K562 (cell line): ENCODE measurements around the gene KRTAP5-6. TPM values are rescaled to one million over a fixed set of nuclear protein-coding genes. Genes with fewer than 3 reads are reported as not detected.
A peak's percentile ranks its signal among the peaks of the same experiment; 100 is the strongest.

Experiments used
- ATAC-seq: fragments of 200-7000 bp; cut with Tn5 transposase; 3 replicates; pipeline ENCODE4 v1.9.1; 2020; ENCODE audit warnings: moderate library complexity
- BruUV-seq: library from RNA; stranded (reverse); fragments of 400-500 nt; replicated peaks from 2 replicates; lab custom pipeline; 2021; lab: Mats Ljungman, UMichigan
- CTCF ChIA-PET: fragments of 300-600 bp; formaldehyde crosslinking; extraction: SDS; loops from one replicate; lab custom pipeline; 2021; ENCODE audit warnings: low intra/inter-chr PET ratio; lab: Yijun Ruan, JAX
- POLR2A ChIA-PET: fragments of 300-600, 350-650 bp; sonication (Branson Sonifier 250); formaldehyde crosslinking; extraction: SDS; loops from one replicate; lab custom pipeline; 2021; ENCODE audit warnings: antibody characterized with exemption, inconsistent platforms; lab: Yijun Ruan, JAX
- DNase-seq, 4 experiments: peaks; one replicate each; pipeline versions ENCODE4 v3.0.0 to v3.0.0-alpha.2; 2011 to 2018; ENCODE audit warnings: low spot score in 3 of 4, mixed read lengths in 3 of 4; ENCODE audit errors: extremely low read depth in 1 of 4
- FAIRE-seq: peaks from 2 replicates; lab custom pipeline; 2011; peaks lifted over from hg19 to GRCh38; lab: Jason Lieb, UNC
- H2AFZ ChIP-seq: 2 replicates; pipeline ENCODE4 v1.6.0; 2011; ENCODE audit warnings: low read depth, low read length, control low read depth, inconsistent platforms
- H3K27ac ChIP-seq: fragments of 200-600 bp; 3 replicates; pipeline ENCODE4 v1.8.0; 2011; ENCODE audit warnings: low read depth, mild to moderate bottlenecking, control low read depth, inconsistent platforms, low read length, moderate library complexity, mixed read lengths; ENCODE audit errors: extremely low read depth
- H3K27me3 ChIP-seq, 2 experiments: fragments of 300-600 bp in 1 of 2; 2 replicates in 1 of 2; 3 replicates in 1 of 2; pipeline versions ENCODE4 v1.6.0 to v1.8.0; 2011; ENCODE audit warnings: inconsistent platforms in 2 of 2, low read length in 2 of 2, mild to moderate bottlenecking in 1 of 2, mixed read lengths in 1 of 2, moderate library complexity in 1 of 2; ENCODE audit not compliant: control insufficient read depth in 2 of 2, insufficient read depth in 2 of 2
- H3K36me3 ChIP-seq: fragments of 300-600 bp; 3 replicates; pipeline ENCODE4 v1.8.0; 2011; ENCODE audit warnings: mild to moderate bottlenecking, low read length, inconsistent platforms; ENCODE audit not compliant: control insufficient read depth, insufficient read depth
- H3K4me1 ChIP-seq, 2 experiments: fragments of 200-600 bp in 1 of 2; replicated peaks in 1 of 2; 2 replicates in 1 of 2; 3 replicates in 1 of 2; pipeline versions ENCODE4 v1.5.1 to v1.8.0; 2011; ENCODE audit warnings: inconsistent platforms in 2 of 2, low read length in 2 of 2, mild to moderate bottlenecking in 1 of 2, mixed read lengths in 1 of 2, moderate library complexity in 1 of 2; ENCODE audit not compliant: control insufficient read depth in 2 of 2, insufficient read depth in 2 of 2
- H3K4me2 ChIP-seq: 2 replicates; pipeline ENCODE4 v1.6.1; 2011; ENCODE audit warnings: low read length, control low read depth, inconsistent platforms, mixed read lengths; ENCODE audit not compliant: insufficient read depth
- H3K4me3 ChIP-seq: fragments of 200-600 bp; sonication (generic), shearing (Covaris generic); 2 replicates; pipeline ENCODE4 v1.5.1; 2016; ENCODE audit warnings: control low read depth, inconsistent platforms
- H3K79me2 ChIP-seq: fragments of 200-600 bp; 3 replicates; pipeline ENCODE4 v1.8.0; 2011; ENCODE audit warnings: low read length, inconsistent platforms; ENCODE audit not compliant: control insufficient read depth, insufficient read depth
- H3K9ac ChIP-seq, 2 experiments: 2 replicates each; pipeline versions ENCODE4 v1.6.0 to v1.6.1; 2011; ENCODE audit warnings: low read depth in 2 of 2, low read length in 2 of 2, control low read depth in 1 of 2, inconsistent platforms in 1 of 2, mild to moderate bottlenecking in 1 of 2, mixed read lengths in 1 of 2; ENCODE audit not compliant: insufficient read depth in 1 of 2
- H3K9me1 ChIP-seq: one replicate; pipeline ENCODE4 v1.6.0; 2011; ENCODE audit warnings: inconsistent platforms, mild to moderate bottlenecking, low read length, moderate library complexity; ENCODE audit not compliant: control insufficient read depth, insufficient read depth
- H3K9me3 ChIP-seq: replicated peaks from 2 replicates; pipeline ENCODE4 v1.5.1; 2011; ENCODE audit warnings: low read depth, low read length, inconsistent platforms; ENCODE audit not compliant: control insufficient read depth, insufficient read depth
- H4K20me1 ChIP-seq: replicated peaks from 2 replicates; pipeline ENCODE4 v1.6.1; 2011; ENCODE audit warnings: low read length, inconsistent platforms, mixed read lengths; ENCODE audit not compliant: control insufficient read depth, insufficient read depth
- MTA1 ChIP-seq: fragments of 450-650 bp; IDR thresholded peaks from 2 replicates; pipeline ENCODE4 v1.6.1; 2017; ENCODE audit warnings: borderline replicate concordance
- MYNN ChIP-seq, 2 experiments: sonication (generic); formaldehyde crosslinking in 1 of 2; IDR thresholded peaks; 2 replicates each; pipeline versions ENCODE4 v1.5.0 to v1.6.1; 2016 to 2020; ENCODE audit warnings: antibody characterized with exemption in 1 of 2, missing genetic modification reagents in 1 of 2
- STAG1 ChIP-seq: sonication (generic); formaldehyde crosslinking; IDR thresholded peaks from 2 replicates; pipeline ENCODE4 v1.5.0; 2020; ENCODE audit warnings: missing genetic modification reagents, borderline replicate concordance
- WGBS: fragments of 100-300 bp; shearing (Covaris generic); methylation state at CpG from one replicate; pipeline ENCODE4 v1.1.6; 2016; ENCODE audit warnings: low coverage, mixed read lengths; ENCODE audit not compliant: insufficient coverage; ENCODE audit errors: missing lambda C conversion rate; 5-methylcytosine and 5-hydroxymethylcytosine counted together
- in situ Hi-C: fragments of 300-500 bp; cut with MboI; formaldehyde crosslinking; loops from 4 replicates; pipeline ENCODE4 v1.15.0; 2018; ENCODE audit warnings: inconsistent platforms, mixed read lengths
- intact Hi-C: fragments of 100-400 bp; cut with micrococcal nuclease; formaldehyde crosslinking; loops from 2 replicates; pipeline ENCODE4 v1.14.2; 2022
- polyA plus RNA-seq, 8 experiments: library from polyadenylated mRNA; depleted of rRNA in 4 of 8; stranded (reverse) in 5 of 8; unstranded in 3 of 8; fragments of >200 nt; fragmentation: Nextera tagmentation in 2 of 8; fragmentation: Illumina TruSeq in 1 of 8; extraction: Ambion mirVana in 2 of 8; extraction: Trizol in 1 of 8; gene quantifications; 2 replicates each; pipeline versions ENCODE4 v1.2.1 to v1.2.3, GENCODE V29; 2011 to 2014; ENCODE audit warnings: inconsistent platforms in 1 of 8, missing spikeins in 1 of 8
- total RNA-seq, 7 experiments: library from RNA; depleted of rRNA in 6 of 7; stranded (reverse); fragments of >200 nt in 6 of 7; fragmentation: Illumina TruSeq in 2 of 7; extraction: Trizol in 2 of 7; gene quantifications; 2 replicates each; pipeline versions ENCODE4 v1.2.1 to v1.2.3, GENCODE V29; 2011 to 2021; ENCODE audit warnings: low replicate concordance in 1 of 7
- TF ChIP-seq, protein P1 (sequence below): fragments of 450-650 bp; formaldehyde crosslinking; IDR thresholded peaks from 2 replicates; pipeline ENCODE4 v1.4.0; 2020; ENCODE audit warnings: mild to moderate bottlenecking, moderate library complexity
- TF ChIP-seq, protein P2 (sequence below), 2 experiments: fragments of 450-650 bp; formaldehyde crosslinking in 1 of 2; IDR thresholded peaks; 2 replicates each; pipeline versions ENCODE4 v1.4.0 to v1.6.1; 2014 to 2020; ENCODE audit warnings: mild to moderate bottlenecking in 2 of 2, borderline replicate concordance in 1 of 2, low read depth in 1 of 2
- TF ChIP-seq, protein P3 (sequence below): IDR thresholded peaks from 2 replicates; pipeline ENCODE4 v1.6.1; 2011; ENCODE audit warnings: borderline replicate concordance, low read depth, mild to moderate bottlenecking, moderate library complexity, low read length; ENCODE audit not compliant: insufficient read depth, poor library complexity, severe bottlenecking

KRTAP5-6 gene
- total and polyA plus RNA-seq, 9 of the 15 experiments (the other 6 are each of a cell fraction or from before 2014, with no cell fraction given): not detected

- Histone ChIP-seq H3K4me3 (no peak overlapping the region), H3K4me2 (no peak overlapping the region), H2AFZ (peak overlapping the region; percentile 97; the same call in 1 of the 2 replicates), H3K79me2 (no peaks in the 10 kb centered on the region), H3K27ac (no peak overlapping the region), H4K20me1 (peaks cover 5% of the 10 kb centered on the region; the same call in 1 of the 2 replicates), H3K27me3 (peaks cover 7 to 63% of the 10 kb centered on the region in 2 experiments; a peak in 3 of 5 replicates), H3K9me1 (no peaks in the 10 kb centered on the region), H3K9ac (no peak overlapping the region), H3K9me3 (no peaks in the 10 kb centered on the region), H3K36me3 (no peaks in the 10 kb centered on the region), H3K4me1 (peaks cover 0 to 16% of the 10 kb centered on the region in 2 experiments; a peak in 2 of 5 replicates)
- POLR2A ChIA-PET: interaction anchor here (0.5 to 1.1 kb wide), 5 partner anchors 108 to 273 kb away, joined by 3 to 6 read pairs (median 3); no protein-coding TSS in a partner anchor
- 12% methylated on average over 41 of the region's 45 CpGs for WGBS
- intact Hi-C loops (loop anchor here (1.0 to 5.0 kb wide), 3 partner anchors 42 to 183 kb away; no protein-coding TSS in a partner anchor), in situ Hi-C loops (loop anchor here (5.0 to 25.0 kb wide), 3 partner anchors 37 to 461 kb away; no protein-coding TSS in a partner anchor)
- FAIRE-seq (peak; percentile 52), DNase-seq (peak; percentile 87 to 95 (median 92)), ATAC-seq (peak; percentile 99)
- BruUV-seq: no TSS peak
- CTCF ChIA-PET: interaction anchor here (0.6 to 3.4 kb wide), 13 partner anchors 10 to 457 kb away, joined by 3 to 77 read pairs (median 4); partner anchors contain the start of genes MRPL23 and SYT8
- TF ChIP-seq, protein P1, sequence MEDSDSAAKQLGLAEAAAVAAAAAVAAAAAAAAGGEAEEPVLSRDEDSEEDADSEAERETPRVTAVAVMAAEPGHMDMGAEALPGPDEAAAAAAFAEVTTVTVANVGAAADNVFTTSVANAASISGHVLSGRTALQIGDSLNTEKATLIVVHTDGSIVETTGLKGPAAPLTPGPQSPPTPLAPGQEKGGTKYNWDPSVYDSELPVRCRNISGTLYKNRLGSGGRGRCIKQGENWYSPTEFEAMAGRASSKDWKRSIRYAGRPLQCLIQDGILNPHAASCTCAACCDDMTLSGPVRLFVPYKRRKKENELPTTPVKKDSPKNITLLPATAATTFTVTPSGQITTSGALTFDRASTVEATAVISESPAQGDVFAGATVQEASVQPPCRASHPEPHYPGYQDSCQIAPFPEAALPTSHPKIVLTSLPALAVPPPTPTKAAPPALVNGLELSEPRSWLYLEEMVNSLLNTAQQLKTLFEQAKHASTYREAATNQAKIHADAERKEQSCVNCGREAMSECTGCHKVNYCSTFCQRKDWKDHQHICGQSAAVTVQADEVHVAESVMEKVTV: peak; percentile 90
- TF ChIP-seq STAG1 (CRISPR knock-in tag): peak; percentile 88
- 0 out of 2 replicates have a peak, but pooled peaks have one; percentile 34 for TF ChIP-seq MYNN (IDR thresholded peaks at IDR 0.05)
- TF ChIP-seq MYNN (CRISPR knock-in tag; IDR thresholded peaks at IDR 0.05): no peak
- TF ChIP-seq, protein P2, sequence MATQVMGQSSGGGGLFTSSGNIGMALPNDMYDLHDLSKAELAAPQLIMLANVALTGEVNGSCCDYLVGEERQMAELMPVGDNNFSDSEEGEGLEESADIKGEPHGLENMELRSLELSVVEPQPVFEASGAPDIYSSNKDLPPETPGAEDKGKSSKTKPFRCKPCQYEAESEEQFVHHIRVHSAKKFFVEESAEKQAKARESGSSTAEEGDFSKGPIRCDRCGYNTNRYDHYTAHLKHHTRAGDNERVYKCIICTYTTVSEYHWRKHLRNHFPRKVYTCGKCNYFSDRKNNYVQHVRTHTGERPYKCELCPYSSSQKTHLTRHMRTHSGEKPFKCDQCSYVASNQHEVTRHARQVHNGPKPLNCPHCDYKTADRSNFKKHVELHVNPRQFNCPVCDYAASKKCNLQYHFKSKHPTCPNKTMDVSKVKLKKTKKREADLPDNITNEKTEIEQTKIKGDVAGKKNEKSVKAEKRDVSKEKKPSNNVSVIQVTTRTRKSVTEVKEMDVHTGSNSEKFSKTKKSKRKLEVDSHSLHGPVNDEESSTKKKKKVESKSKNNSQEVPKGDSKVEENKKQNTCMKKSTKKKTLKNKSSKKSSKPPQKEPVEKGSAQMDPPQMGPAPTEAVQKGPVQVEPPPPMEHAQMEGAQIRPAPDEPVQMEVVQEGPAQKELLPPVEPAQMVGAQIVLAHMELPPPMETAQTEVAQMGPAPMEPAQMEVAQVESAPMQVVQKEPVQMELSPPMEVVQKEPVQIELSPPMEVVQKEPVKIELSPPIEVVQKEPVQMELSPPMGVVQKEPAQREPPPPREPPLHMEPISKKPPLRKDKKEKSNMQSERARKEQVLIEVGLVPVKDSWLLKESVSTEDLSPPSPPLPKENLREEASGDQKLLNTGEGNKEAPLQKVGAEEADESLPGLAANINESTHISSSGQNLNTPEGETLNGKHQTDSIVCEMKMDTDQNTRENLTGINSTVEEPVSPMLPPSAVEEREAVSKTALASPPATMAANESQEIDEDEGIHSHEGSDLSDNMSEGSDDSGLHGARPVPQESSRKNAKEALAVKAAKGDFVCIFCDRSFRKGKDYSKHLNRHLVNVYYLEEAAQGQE (IDR thresholded peaks at IDR 0.05; ENCODE audit: borderline replicate concordance): peak; percentile 91
- TF ChIP-seq, protein P2 (CRISPR knock-in tag; IDR thresholded peaks at IDR 0.05; ENCODE audit: low read depth): no peak
- TF ChIP-seq, protein P3, sequence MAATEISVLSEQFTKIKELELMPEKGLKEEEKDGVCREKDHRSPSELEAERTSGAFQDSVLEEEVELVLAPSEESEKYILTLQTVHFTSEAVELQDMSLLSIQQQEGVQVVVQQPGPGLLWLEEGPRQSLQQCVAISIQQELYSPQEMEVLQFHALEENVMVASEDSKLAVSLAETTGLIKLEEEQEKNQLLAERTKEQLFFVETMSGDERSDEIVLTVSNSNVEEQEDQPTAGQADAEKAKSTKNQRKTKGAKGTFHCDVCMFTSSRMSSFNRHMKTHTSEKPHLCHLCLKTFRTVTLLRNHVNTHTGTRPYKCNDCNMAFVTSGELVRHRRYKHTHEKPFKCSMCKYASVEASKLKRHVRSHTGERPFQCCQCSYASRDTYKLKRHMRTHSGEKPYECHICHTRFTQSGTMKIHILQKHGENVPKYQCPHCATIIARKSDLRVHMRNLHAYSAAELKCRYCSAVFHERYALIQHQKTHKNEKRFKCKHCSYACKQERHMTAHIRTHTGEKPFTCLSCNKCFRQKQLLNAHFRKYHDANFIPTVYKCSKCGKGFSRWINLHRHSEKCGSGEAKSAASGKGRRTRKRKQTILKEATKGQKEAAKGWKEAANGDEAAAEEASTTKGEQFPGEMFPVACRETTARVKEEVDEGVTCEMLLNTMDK: peak; percentile 45
- peak; percentile 88 for TF ChIP-seq MTA1
These were observed 2.7 kb upstream of the KRTAP5-6 start for GRCh38 chr11:1694064-1694845.
